Hepatocyte (in vitro differentiated cells): ENCODE results near the gene F12.

Experiments
- CTCF ChIP-seq: fragments of 200-600 bp; sonication (generic); IDR thresholded peaks from 2 replicates; pipeline ENCODE4 v1.5.1; 2016; ENCODE audit warnings: antibody characterized with exemption, mild to moderate bottlenecking; ENCODE audit not compliant: poor library complexity
- EZH2 ChIP-seq: fragments of 200-600 bp; sonication (generic); IDR thresholded peaks from 2 replicates; pipeline ENCODE4 v1.6.1; 2016; ENCODE audit warnings: antibody characterized with exemption, mild to moderate bottlenecking, borderline replicate concordance

GRCh38 chr5:177443144-177443983 lies 34.0 kb upstream of the F12 start:
- no peak for TF ChIP-seq CTCF
- TF ChIP-seq EZH2, result no peak
